IMR-90 (cell line): ENCODE measurements around the gene MAN2A1. TPM values are rescaled to one million over a fixed set of nuclear protein-coding genes. Genes with fewer than 3 reads are reported as not detected.

Experiments
- ATAC-seq: fragments of 200-7000 bp; cut with Tn5 transposase; 2 replicates; pipeline ENCODE4 v1.9.1; 2020; ENCODE audit warnings: low read depth, mild to moderate bottlenecking, moderate library complexity
- BruUV-seq: library from RNA; stranded (reverse); fragments of 400-500 nt; replicated peaks from 2 replicates; lab custom pipeline; 2021; lab: Mats Ljungman, UMichigan
- CTCF ChIA-PET: fragments of 300-600 bp; formaldehyde crosslinking; extraction: SDS; loops from one replicate; lab custom pipeline; 2021; ENCODE audit warnings: antibody characterized with exemption; lab: Yijun Ruan, JAX
- POLR2A ChIA-PET: fragments of 300-600 bp; sonication (Branson Sonifier 250); formaldehyde crosslinking; loops from one replicate; lab custom pipeline; 2022; ENCODE audit warnings: antibody characterized with exemption; ENCODE audit not compliant: unreplicated experiment; lab: Charles Lee
- DNase-seq: peaks from one replicate; pipeline ENCODE4 v3.0.0; 2013
- H2AFZ ChIP-seq: replicated peaks from 2 replicates; pipeline ENCODE3; 2013; ENCODE audit warnings: low read length, mild to moderate bottlenecking; ENCODE audit not compliant: poor library complexity
- H2AK5ac ChIP-seq: 2 replicates; pipeline ENCODE4 v1.6.1; 2013; ENCODE audit warnings: low read depth, low read length, inconsistent platforms
- H2AK9ac ChIP-seq: replicated peaks from 2 replicates; pipeline ENCODE3; 2013; ENCODE audit warnings: mild to moderate bottlenecking, low read depth, low read length, moderate library complexity; ENCODE audit not compliant: poor library complexity
- H2BK120ac ChIP-seq: 2 replicates; pipeline ENCODE4 v1.6.1; 2013; ENCODE audit warnings: low read depth, low read length, inconsistent platforms
- H2BK15ac ChIP-seq: 3 replicates; pipeline ENCODE4 v1.6.1; 2013; ENCODE audit warnings: low read depth, low read length, inconsistent platforms
- H2BK20ac ChIP-seq: 2 replicates; pipeline ENCODE4 v1.6.1; 2013; ENCODE audit warnings: low read depth, mild to moderate bottlenecking, inconsistent platforms, low read length, moderate library complexity
- H2BK5ac ChIP-seq: 2 replicates; pipeline ENCODE4 v1.6.1; 2013; ENCODE audit warnings: mild to moderate bottlenecking, low read depth, low read length, inconsistent platforms; ENCODE audit not compliant: poor library complexity, severe bottlenecking
- H3K14ac ChIP-seq: replicated peaks from 2 replicates; pipeline ENCODE4 v1.6.1; 2013; ENCODE audit warnings: low read depth, low read length, inconsistent platforms
- H3K18ac ChIP-seq: 2 replicates; pipeline ENCODE4 v1.6.1; 2013; ENCODE audit warnings: low read depth, low read length, control low read depth
- H3K23ac ChIP-seq: 2 replicates; pipeline ENCODE4 v1.6.1; 2013; ENCODE audit warnings: low read depth, low read length, inconsistent platforms
- H3K27ac ChIP-seq: 2 replicates; pipeline ENCODE4 v1.5.1; 2013; ENCODE audit warnings: mild to moderate bottlenecking, control low read depth, low read length; ENCODE audit not compliant: insufficient read depth
- H3K27me3 ChIP-seq: 2 replicates; pipeline ENCODE4 v1.6.1; 2013; ENCODE audit warnings: low read length; ENCODE audit not compliant: control insufficient read depth, insufficient read depth
- H3K36me3 ChIP-seq: 2 replicates; pipeline ENCODE4 v1.6.1; 2013; ENCODE audit warnings: low read length, mixed read lengths; ENCODE audit not compliant: control insufficient read depth, insufficient read depth
- H3K4ac ChIP-seq: 2 replicates; pipeline ENCODE4 v1.6.1; 2013; ENCODE audit warnings: low read depth, low read length, inconsistent platforms
- H3K4me1 ChIP-seq: 2 replicates; pipeline ENCODE4 v1.6.1; 2013; ENCODE audit warnings: low read length, mixed read lengths; ENCODE audit not compliant: control insufficient read depth, insufficient read depth
- H3K4me2 ChIP-seq: 2 replicates; pipeline ENCODE4 v1.6.1; 2013; ENCODE audit warnings: low read depth, mild to moderate bottlenecking, control low read depth, low read length, moderate library complexity
- H3K4me3 ChIP-seq: 2 replicates; pipeline ENCODE4 v1.5.1; 2013; ENCODE audit warnings: low read depth, mild to moderate bottlenecking, control low read depth, low read length, moderate library complexity; ENCODE audit not compliant: insufficient read depth
- H3K56ac ChIP-seq: 2 replicates; pipeline ENCODE4 v1.6.1; 2013; ENCODE audit warnings: low read length, inconsistent platforms; ENCODE audit not compliant: insufficient read depth; ENCODE audit errors: extremely low read depth
- H3K79me1 ChIP-seq, 2 experiments: 2 replicates each; pipeline ENCODE4 v1.6.1; 2013; ENCODE audit warnings: low read length in 2 of 2, inconsistent platforms in 1 of 2, low read depth in 1 of 2
- H3K9ac ChIP-seq: 2 replicates; pipeline ENCODE4 v1.6.1; 2013; ENCODE audit warnings: low read depth, low read length, control low read depth
- H3K9me1 ChIP-seq: 2 replicates; pipeline ENCODE4 v1.6.1; 2013; ENCODE audit warnings: low read length, inconsistent platforms; ENCODE audit not compliant: insufficient read depth
- H3K9me3 ChIP-seq: 2 replicates; pipeline ENCODE4 v1.6.1; 2013; ENCODE audit warnings: low read length; ENCODE audit not compliant: control insufficient read depth, insufficient read depth
- H4K20me1 ChIP-seq: 2 replicates; pipeline ENCODE4 v1.6.1; 2013; ENCODE audit warnings: low read length, inconsistent platforms; ENCODE audit not compliant: insufficient read depth
- H4K5ac ChIP-seq: 2 replicates; pipeline ENCODE4 v1.6.1; 2013; ENCODE audit warnings: mild to moderate bottlenecking, low read depth, low read length, control low read depth
- H4K8ac ChIP-seq, 2 experiments: 2 replicates each; pipeline ENCODE4 v1.6.1; 2013; ENCODE audit warnings: low read depth in 2 of 2, low read length in 2 of 2, control low read depth in 1 of 2, inconsistent platforms in 1 of 2
- H4K91ac ChIP-seq: 2 replicates; pipeline ENCODE4 v1.6.1; 2013; ENCODE audit warnings: low read depth, low read length, inconsistent platforms; ENCODE audit not compliant: insufficient read depth
- CEBPB ChIP-seq: IDR thresholded peaks from 2 replicates; pipeline ENCODE4 v1.6.1; 2012; ENCODE audit warnings: low read depth, low read length, improper control_type of control experiment
- CHD1 ChIP-seq: IDR thresholded peaks from 2 replicates; pipeline ENCODE4 v1.6.1; 2012; ENCODE audit warnings: low read depth, low read length, improper control_type of control experiment
- FOS ChIP-seq: fragments of 150-350 bp; IDR thresholded peaks from 2 replicates; pipeline ENCODE4 v1.6.1; 2016; ENCODE audit warnings: low read depth, low read length
- MAZ ChIP-seq: IDR thresholded peaks from 2 replicates; pipeline ENCODE4 v1.6.1; 2012; ENCODE audit warnings: low read depth, mild to moderate bottlenecking, low read length, improper control_type of control experiment, moderate library complexity, borderline replicate concordance
- MXI1 ChIP-seq: IDR thresholded peaks from 2 replicates; pipeline ENCODE4 v1.6.1; 2012; ENCODE audit warnings: low read depth, mild to moderate bottlenecking, low read length, moderate library complexity, borderline replicate concordance
- NFE2L2 ChIP-seq: fragments of 150-350 bp; IDR thresholded peaks from 2 replicates; pipeline ENCODE4 v1.6.1; 2016; ENCODE audit warnings: low read depth, mild to moderate bottlenecking, low read length
- POLR2A ChIP-seq: IDR thresholded peaks from 2 replicates; pipeline ENCODE4 v1.6.1; 2012; ENCODE audit warnings: mild to moderate bottlenecking, low read depth, low read length
- RAD21 ChIP-seq: IDR thresholded peaks from 2 replicates; pipeline ENCODE4 v1.6.1; 2012; ENCODE audit warnings: low read length, improper control_type of control experiment
- RCOR1 ChIP-seq: IDR thresholded peaks from 2 replicates; pipeline ENCODE4 v1.6.1; 2012; ENCODE audit warnings: mild to moderate bottlenecking, low read length, improper control_type of control experiment; ENCODE audit not compliant: insufficient replicate concordance
- RFX5 ChIP-seq: IDR thresholded peaks from 2 replicates; pipeline ENCODE4 v1.8.0; 2012; ENCODE audit warnings: low read depth, mild to moderate bottlenecking, low read length, moderate library complexity
- SMC3 ChIP-seq: fragments of 150-350 bp; IDR thresholded peaks from 2 replicates; pipeline ENCODE4 v1.6.1; 2016; ENCODE audit warnings: low read depth, mild to moderate bottlenecking, antibody characterized with exemption, low read length, moderate library complexity
- dilution Hi-C: fragments of 300-500 bp; cut with HindIII; formaldehyde crosslinking; loops from one replicate; pipeline ENCODE4 v1.14.3; 2018; ENCODE audit warnings: low sequenced_read_pairs; ENCODE audit not compliant: unreplicated experiment
- in situ Hi-C: fragments of 300-500 bp; cut with MboI; formaldehyde crosslinking; loops from 3 replicates; pipeline ENCODE4 v1.14.3; 2019; ENCODE audit warnings: low sequenced_read_pairs, inconsistent platforms, mixed read lengths
- intact Hi-C: fragments of 100-400 bp; cut with micrococcal nuclease; formaldehyde crosslinking; loops from 2 replicates; pipeline ENCODE4 v1.10.0; 2022
- polyA plus RNA-seq, 3 experiments: library from polyadenylated mRNA; depleted of rRNA; stranded (reverse); fragments of >200 nt; gene quantifications; 2 replicates each; pipeline ENCODE4 v1.2.3, GENCODE V29; 2012; ENCODE audit warnings: low replicate concordance in 1 of 3
- total RNA-seq: library from RNA; depleted of rRNA; stranded (reverse); fragments of >200 nt; gene quantifications from 2 replicates; pipeline ENCODE4 v1.2.3, GENCODE V29; 2012
- TF ChIP-seq, protein P1 (sequence below): conservative IDR thresholded peaks from 2 replicates; pipeline ENCODE4 v1.5.1; 2012; ENCODE audit warnings: mild to moderate bottlenecking, low read depth, low read length, improper control_type of control experiment

Gene MAN2A1
- total and polyA plus RNA-seq, 2 of the 4 experiments (the other 2 are of a cell fraction): 16.4 to 29.6 TPM

DNA sequence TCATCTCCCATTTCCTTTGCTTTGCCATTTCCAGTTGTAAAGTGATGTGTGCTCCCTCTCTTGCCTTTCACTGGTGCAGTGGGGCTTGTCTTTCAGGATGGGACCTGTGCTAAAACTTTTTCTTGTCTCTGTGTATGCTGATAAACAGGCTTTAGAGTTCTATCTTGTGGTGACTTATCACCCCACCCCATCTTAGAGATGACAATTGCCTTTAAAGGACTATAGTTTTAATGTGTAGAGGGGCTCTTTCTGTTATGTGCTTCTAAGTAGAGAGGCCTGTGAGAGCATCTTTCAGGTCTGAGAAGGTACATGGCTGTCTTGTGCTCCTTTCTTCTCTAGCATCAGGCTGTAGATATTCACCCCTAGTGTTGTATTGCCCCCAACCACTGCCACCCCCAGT is 21.9 kb downstream of the MAN2A1 start:
- Histone ChIP-seq H3K18ac (no peak overlapping the region), H3K4me2 (no peak overlapping the region), H3K56ac (no peak overlapping the region), H3K27me3 (no peaks in the 10 kb centered on the region), H3K79me1 (peaks cover 17 to 54% of the 10 kb centered on the region in 2 experiments), H3K9me1 (peaks cover 3% of the 10 kb centered on the region; the same call in 1 of the 2 replicates), H4K91ac (no peak overlapping the region), H3K9me3 (no peaks in the 10 kb centered on the region), H2BK15ac (no peak overlapping the region), H2AK5ac (no peak overlapping the region), H2AK9ac (no peak overlapping the region), H4K8ac (no peak overlapping the region), H3K36me3 (peaks cover under 1% of the 10 kb centered on the region; the same call in 1 of the 2 replicates), H3K14ac (no peak overlapping the region), H2BK20ac (no peak overlapping the region), H4K20me1 (peaks cover 13% of the 10 kb centered on the region), H2AFZ (no peak overlapping the region), H3K4ac (no peak overlapping the region), H2BK120ac (no peak overlapping the region), H3K4me1 (no peaks in the 10 kb centered on the region), H3K9ac (no peak overlapping the region), H2BK5ac (no peak overlapping the region), H3K4me3 (no peak overlapping the region), H3K27ac (no peak overlapping the region), H4K5ac (no peak overlapping the region), H3K23ac (no peak overlapping the region)
- intact Hi-C loops (no loop called here), in situ Hi-C loops (no loop called here), dilution Hi-C loops (no loop called here)
- TF ChIP-seq MXI1 (no peak), POLR2A (no peak), CEBPB (no peak), MAZ (no peak), SMC3 (no peak), RCOR1 (no peak), RFX5 (no peak), RAD21 (no peak), NFE2L2 (no peak), FOS (no peak), CHD1 (no peak)
- TF ChIP-seq, protein P1, sequence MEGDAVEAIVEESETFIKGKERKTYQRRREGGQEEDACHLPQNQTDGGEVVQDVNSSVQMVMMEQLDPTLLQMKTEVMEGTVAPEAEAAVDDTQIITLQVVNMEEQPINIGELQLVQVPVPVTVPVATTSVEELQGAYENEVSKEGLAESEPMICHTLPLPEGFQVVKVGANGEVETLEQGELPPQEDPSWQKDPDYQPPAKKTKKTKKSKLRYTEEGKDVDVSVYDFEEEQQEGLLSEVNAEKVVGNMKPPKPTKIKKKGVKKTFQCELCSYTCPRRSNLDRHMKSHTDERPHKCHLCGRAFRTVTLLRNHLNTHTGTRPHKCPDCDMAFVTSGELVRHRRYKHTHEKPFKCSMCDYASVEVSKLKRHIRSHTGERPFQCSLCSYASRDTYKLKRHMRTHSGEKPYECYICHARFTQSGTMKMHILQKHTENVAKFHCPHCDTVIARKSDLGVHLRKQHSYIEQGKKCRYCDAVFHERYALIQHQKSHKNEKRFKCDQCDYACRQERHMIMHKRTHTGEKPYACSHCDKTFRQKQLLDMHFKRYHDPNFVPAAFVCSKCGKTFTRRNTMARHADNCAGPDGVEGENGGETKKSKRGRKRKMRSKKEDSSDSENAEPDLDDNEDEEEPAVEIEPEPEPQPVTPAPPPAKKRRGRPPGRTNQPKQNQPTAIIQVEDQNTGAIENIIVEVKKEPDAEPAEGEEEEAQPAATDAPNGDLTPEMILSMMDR: no peak
- ChIA-PET CTCF (interaction anchor here (0.7 kb wide), 1 partner anchor 48 kb away, joined by 4 read pairs; no protein-coding TSS in a partner anchor), POLR2A (no interaction called here)
- no peak for ATAC-seq
- no peak for DNase-seq
- no TSS peak for BruUV-seq
